RWPE1 (cell line): ENCODE data around the gene CCDC30.
"Not testable (repeated sequence)": the region's sequence is repeated elsewhere in the genome, so short reads cannot be mapped to it uniquely, and the experiment has no call there.

Experiments used
- CTCF ChIA-PET: fragments of 350-600 bp; sonication (Branson Sonifier 250); formaldehyde crosslinking; extraction: SDS; loops from one replicate; lab custom pipeline; 2021; lab: Yijun Ruan, JAX
- POLR2A ChIA-PET: fragments of 400-600 bp; formaldehyde crosslinking; extraction: SDS; loops from one replicate; lab custom pipeline; 2020; ENCODE audit warnings: antibody characterized with exemption; ENCODE audit not compliant: low non-redundant PET; lab: Yijun Ruan, JAX
- DNase-seq: peaks from one replicate; pipeline ENCODE4 v3.0.0; 2012; ENCODE audit warnings: low spot score
- H3K27ac ChIP-seq: fragments of 450-650 bp; 2 replicates; pipeline ENCODE4 v1.5.1; 2017
- TF ChIP-seq, protein P1 (sequence below): fragments of 450-650 bp; conservative IDR thresholded peaks from 2 replicates; pipeline ENCODE4 v1.5.1; 2017; ENCODE audit warnings: low read depth, mild to moderate bottlenecking

CCDC30 gene

DNA sequence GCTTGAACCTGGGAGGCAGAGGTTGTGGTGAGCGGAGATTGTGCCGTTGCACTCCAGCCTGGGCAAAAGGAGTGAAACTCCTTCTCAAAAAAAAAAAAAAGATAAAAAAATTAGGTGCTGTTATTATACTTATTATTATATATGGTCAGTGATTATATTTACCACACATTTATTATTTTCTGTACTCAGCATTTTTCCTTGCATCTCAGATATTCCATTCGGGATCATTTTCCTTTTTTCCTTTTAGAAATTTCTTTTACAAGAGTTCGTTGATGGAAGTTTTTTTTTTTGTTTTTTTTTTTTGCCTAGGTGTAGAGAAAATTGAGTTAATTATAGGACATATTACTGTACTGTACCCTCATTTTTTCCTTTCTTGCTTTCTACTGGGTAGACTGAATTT lies 13.5 kb downstream of the CCDC30 start:
- no peak for DNase-seq
- ChIA-PET CTCF (interaction anchor here (1.0 kb wide), 1 partner anchor 9 kb away, joined by 3 read pairs; no protein-coding TSS in a partner anchor), POLR2A (no interaction called here)
- TF ChIP-seq, protein P1, sequence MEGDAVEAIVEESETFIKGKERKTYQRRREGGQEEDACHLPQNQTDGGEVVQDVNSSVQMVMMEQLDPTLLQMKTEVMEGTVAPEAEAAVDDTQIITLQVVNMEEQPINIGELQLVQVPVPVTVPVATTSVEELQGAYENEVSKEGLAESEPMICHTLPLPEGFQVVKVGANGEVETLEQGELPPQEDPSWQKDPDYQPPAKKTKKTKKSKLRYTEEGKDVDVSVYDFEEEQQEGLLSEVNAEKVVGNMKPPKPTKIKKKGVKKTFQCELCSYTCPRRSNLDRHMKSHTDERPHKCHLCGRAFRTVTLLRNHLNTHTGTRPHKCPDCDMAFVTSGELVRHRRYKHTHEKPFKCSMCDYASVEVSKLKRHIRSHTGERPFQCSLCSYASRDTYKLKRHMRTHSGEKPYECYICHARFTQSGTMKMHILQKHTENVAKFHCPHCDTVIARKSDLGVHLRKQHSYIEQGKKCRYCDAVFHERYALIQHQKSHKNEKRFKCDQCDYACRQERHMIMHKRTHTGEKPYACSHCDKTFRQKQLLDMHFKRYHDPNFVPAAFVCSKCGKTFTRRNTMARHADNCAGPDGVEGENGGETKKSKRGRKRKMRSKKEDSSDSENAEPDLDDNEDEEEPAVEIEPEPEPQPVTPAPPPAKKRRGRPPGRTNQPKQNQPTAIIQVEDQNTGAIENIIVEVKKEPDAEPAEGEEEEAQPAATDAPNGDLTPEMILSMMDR = no peak
- H3K27ac ChIP-seq = no peak overlapping the region

DNA sequence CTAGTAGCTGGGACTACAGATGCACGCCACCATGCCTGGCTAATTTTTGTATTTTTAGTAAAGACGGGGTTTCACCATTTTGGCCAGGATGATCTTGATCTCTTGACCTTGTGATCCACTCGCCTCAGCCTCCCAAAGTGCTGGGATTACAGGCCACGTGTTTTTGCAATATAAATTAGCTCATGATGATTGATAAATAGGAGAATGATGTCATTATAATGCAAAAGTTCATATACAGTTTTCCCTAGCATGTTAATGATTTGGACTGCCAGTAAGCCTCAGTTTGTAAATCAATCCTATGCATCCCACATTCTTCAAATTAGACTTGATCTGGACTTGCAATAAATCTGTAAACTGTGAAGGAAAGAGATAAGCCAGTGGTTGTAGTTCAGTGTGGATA lies 14.3 kb downstream of the CCDC30 start:
- DNase-seq, H3K27ac ChIP-seq, POLR2A ChIA-PET, CTCF ChIA-PET: not testable (repeated sequence)

- DNase-seq = no peak
- TF ChIP-seq, protein P1 = no peak
- ChIA-PET CTCF (no interaction called here), POLR2A (no interaction called here)
- no peak overlapping the region for H3K27ac ChIP-seq
Measured at GRCh38 chr1:42477775-42478174, 14.7 kb downstream of the CCDC30 start.

DNA sequence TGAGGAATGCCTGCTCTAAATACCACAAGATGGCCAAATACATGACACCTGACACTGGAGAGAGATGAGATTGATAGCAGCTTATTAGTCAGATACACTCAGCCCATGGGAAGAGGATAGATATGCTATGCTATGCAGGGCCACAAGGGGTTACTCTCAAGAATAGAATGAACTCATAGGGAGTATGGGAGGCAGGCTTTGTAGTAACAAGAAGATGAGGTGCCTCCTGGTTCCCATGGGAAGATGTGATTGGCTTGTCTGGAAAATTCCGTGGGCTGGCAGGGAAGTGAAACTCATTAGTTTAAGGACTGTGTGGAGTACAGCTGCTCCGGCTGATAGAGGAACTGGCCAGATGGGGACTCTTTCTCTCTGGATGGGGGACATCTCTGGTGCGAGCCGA lies 16.5 kb downstream of the CCDC30 start:
- peak; percentile 28 for DNase-seq
- TF ChIP-seq, protein P1 = no peak
- no peak overlapping the region for H3K27ac ChIP-seq
- ChIA-PET CTCF (interaction anchor here (0.7 kb wide), 1 partner anchor 17 kb away, joined by 4 read pairs; no protein-coding TSS in a partner anchor), POLR2A (no interaction called here)

GRCh38 chr1:42480921-42481320 lies 17.8 kb downstream of the CCDC30 start:
- no peak for DNase-seq
- ChIA-PET POLR2A (no interaction called here), CTCF (interaction anchor here (0.7 kb wide), 2 partner anchors 40 to 214 kb away, joined by 3 read pairs; no protein-coding TSS in a partner anchor)
- TF ChIP-seq, protein P1 = no peak
- no peak overlapping the region for H3K27ac ChIP-seq

DNA sequence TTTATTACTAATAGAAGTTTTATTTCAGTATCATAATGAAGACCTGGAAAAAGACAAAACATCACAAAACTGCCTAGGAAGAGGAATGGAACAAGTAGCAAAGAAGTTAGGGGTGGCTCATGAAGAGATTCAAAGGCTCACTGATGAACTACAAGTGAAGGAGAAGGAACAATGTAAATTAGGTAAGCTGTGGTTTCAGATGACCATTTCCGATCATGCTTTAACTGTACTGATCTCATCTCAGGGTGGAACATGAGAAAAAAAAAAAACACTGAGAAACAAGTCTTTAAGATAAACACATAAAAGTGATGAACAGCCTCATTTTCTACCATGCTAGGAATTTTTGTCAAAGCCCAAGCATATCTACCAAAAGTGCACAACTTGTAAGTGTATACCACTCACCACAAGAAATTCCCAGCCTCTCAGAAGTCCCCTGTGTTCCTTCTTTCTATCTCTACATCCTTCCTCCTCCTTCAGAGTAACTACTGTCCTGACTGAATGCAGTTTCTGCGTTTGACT lies 19.6 kb downstream of the CCDC30 start:
- no peak for DNase-seq
- TF ChIP-seq, protein P1 = no peak
- ChIA-PET CTCF (no interaction called here), POLR2A (no interaction called here)
- no peak overlapping the region for H3K27ac ChIP-seq

DNA sequence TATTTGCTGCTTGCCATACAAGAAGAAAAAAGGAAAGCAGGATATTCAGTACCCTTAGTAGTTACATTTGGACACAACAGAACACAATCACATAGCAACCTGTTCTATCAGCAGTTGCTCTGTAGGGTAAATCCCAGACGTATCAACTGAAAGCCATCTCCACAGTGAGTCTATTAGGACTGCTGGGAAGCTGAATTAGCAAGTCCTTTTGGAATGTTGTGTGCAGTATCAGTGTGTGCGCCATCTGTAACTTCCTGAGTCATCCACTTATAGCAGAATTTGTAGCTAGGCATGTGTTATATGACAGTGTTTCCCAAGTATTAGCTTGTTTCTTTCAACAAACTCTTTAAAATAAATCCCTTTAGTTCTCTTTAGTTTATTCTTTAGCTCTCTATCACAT lies 21.3 kb downstream of the CCDC30 start:
- CTCF ChIA-PET = interaction anchor here (1.1 kb wide), 1 partner anchor 589 kb away, joined by 3 read pairs; no protein-coding TSS in a partner anchor
- DNase-seq = peak; percentile 30
- POLR2A ChIA-PET = no interaction called here

More for the DNA sequence above, 21.3 kb downstream of the CCDC30 start:
- TF ChIP-seq, protein P1 = no peak
- H3K27ac ChIP-seq = no peak overlapping the region
